Measurements from ENCODE around the gene MERTK.

- TF ChIP-seq ZNF549 (CRISPR knock-in tag; IDR thresholded peaks at IDR 0.05), result no peak
- no peak for TF ChIP-seq CTCF (CRISPR knock-in tag; IDR thresholded peaks at IDR 0.05)
- no peak for TF ChIP-seq ZNF430 (CRISPR knock-in tag; IDR thresholded peaks at IDR 0.05)
- TF ChIP-seq ZNF263 (CRISPR knock-in tag; IDR thresholded peaks at IDR 0.05), result no peak
- no peak for TF ChIP-seq FOXJ3 (CRISPR knock-in tag; IDR thresholded peaks at IDR 0.05; ENCODE audit: borderline replicate concordance)
- TF ChIP-seq ZNF124 (CRISPR knock-in tag; IDR thresholded peaks at IDR 0.05), result no peak
Observed at GRCh38 chr2:112032689-112033465, 134.5 kb downstream of the MERTK start.
